Activated T-cell treated with anti-CD3 and anti-CD28 coated beads for 48 hours (primary cell): ENCODE results near the gene ASMTL.

Source experiments
- DNase-seq: peaks from one replicate; pipeline ENCODE4 v3.0.0-alpha.2; 2020; ENCODE audit warnings: low read depth

The ASMTL gene

GRCh38 chrX:1403228-1403627 lies 49.5 kb downstream of the ASMTL start:
- no peak for DNase-seq

- DNase-seq, result no peak
Observed at GRCh38 chrX:1401611-1402430, 50.9 kb downstream of the ASMTL start.

GRCh38 chrX:1400742-1401471 lies 51.8 kb downstream of the ASMTL start:
- no peak for DNase-seq

GRCh38 chrX:1400049-1400448 lies 52.7 kb downstream of the ASMTL start:
- no peak for DNase-seq

GRCh38 chrX:1398431-1399340 lies 54.0 kb downstream of the ASMTL start:
- no peak for DNase-seq

- no peak for DNase-seq
Observed at GRCh38 chrX:1397441-1398270, 55.1 kb downstream of the ASMTL start.

GRCh38 chrX:1397001-1397400 lies 55.7 kb downstream of the ASMTL start:
- DNase-seq, result no peak

- DNase-seq, result no peak
Observed at GRCh38 chrX:1395646-1396216, 57.0 kb downstream of the ASMTL start.

- no peak for DNase-seq
Observed at GRCh38 chrX:1394731-1395501, 57.8 kb downstream of the ASMTL start.

- DNase-seq, result no peak
Observed at GRCh38 chrX:1393871-1394615, 58.7 kb downstream of the ASMTL start.

- peak; percentile 53 for DNase-seq
Observed at GRCh38 chrX:1392376-1393068, 60.2 kb downstream of the ASMTL start.

- DNase-seq, result peak; percentile 100
Observed at GRCh38 chrX:1391707-1392375, 60.9 kb downstream of the ASMTL start, which contains the start of gene SLC25A6. SLC25A6 (minus strand) TSS chrX:1392113; CDS start chrX:1392009, 104 bp downstream.

- DNase-seq, result no peak
Observed at GRCh38 chrX:1391370-1391706, 61.4 kb downstream of the ASMTL start.

GRCh38 chrX:1390621-1391369 lies 61.9 kb downstream of the ASMTL start:
- no peak for DNase-seq

GRCh38 chrX:1389993-1390285 lies 62.8 kb downstream of the ASMTL start:
- no peak for DNase-seq

- no peak for DNase-seq
Observed at GRCh38 chrX:1389181-1389992, 63.3 kb downstream of the ASMTL start.

- no peak for DNase-seq
Observed at GRCh38 chrX:1388651-1389050, 64.1 kb downstream of the ASMTL start.
